Measurements from ENCODE around the gene TRMT112.

TRMT112 gene

DNA sequence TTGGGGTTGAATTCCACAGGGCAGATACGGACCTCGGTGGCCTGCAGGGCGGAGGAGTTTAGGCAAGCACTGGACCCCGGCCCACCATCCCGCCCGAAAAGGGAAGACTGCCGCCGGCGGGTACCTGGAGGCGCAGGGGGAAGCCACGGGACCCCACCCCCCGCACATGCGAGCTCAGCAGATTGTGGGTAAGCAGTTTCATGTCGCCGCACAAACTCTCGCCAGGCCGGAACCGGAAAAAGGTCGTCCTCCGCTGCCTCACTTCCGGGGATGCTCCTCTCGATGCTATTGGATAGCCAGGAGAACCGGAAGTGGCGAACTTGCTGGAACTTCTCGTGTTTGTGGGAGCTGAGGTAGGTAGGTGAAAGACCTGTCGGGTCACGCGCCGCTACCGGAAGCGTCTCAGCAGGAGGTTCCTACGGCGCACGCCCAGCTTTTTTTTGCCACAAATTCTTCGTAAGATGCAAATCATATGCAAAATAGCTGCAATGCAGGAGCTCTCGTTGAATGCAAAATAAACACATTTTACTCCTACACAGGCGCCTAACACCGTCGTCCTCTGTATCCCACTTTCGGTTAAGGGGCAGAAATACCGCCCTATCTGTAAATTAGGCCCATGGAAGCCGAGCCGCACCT lies at the start of gene TRMT112:
Gene TRMT112 (minus strand): TSS at position 235 of the 636 bp plus-strand sequence. CDS start 33 bp downstream, at position 202.
- DNase-seq (ENCODE audit: low spot score) = peak; percentile 82
- peak within 1 kb of the TSS; percentile 100 for H3K27ac ChIP-seq
- ChIA-PET POLR2A (ENCODE audit: low non-redundant PET) (interaction anchor here (0.5 to 2.8 kb wide), 10 partner anchors 8 to 76 kb away, joined by 3 to 19 read pairs (median 8); partner anchors contain the start of genes ESRRA, FKBP2 and RPS6KA4), CTCF (interaction anchor here (0.6 to 3.2 kb wide), 12 partner anchors 15 to 371 kb away, joined by 3 to 22 read pairs (median 4); partner anchors contain the start of gene CATSPERZ)
- TF ChIP-seq, protein P1, sequence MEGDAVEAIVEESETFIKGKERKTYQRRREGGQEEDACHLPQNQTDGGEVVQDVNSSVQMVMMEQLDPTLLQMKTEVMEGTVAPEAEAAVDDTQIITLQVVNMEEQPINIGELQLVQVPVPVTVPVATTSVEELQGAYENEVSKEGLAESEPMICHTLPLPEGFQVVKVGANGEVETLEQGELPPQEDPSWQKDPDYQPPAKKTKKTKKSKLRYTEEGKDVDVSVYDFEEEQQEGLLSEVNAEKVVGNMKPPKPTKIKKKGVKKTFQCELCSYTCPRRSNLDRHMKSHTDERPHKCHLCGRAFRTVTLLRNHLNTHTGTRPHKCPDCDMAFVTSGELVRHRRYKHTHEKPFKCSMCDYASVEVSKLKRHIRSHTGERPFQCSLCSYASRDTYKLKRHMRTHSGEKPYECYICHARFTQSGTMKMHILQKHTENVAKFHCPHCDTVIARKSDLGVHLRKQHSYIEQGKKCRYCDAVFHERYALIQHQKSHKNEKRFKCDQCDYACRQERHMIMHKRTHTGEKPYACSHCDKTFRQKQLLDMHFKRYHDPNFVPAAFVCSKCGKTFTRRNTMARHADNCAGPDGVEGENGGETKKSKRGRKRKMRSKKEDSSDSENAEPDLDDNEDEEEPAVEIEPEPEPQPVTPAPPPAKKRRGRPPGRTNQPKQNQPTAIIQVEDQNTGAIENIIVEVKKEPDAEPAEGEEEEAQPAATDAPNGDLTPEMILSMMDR (conservative IDR thresholded peaks at IDR 0.05; ENCODE audit: low read depth) = no peak

DNA sequence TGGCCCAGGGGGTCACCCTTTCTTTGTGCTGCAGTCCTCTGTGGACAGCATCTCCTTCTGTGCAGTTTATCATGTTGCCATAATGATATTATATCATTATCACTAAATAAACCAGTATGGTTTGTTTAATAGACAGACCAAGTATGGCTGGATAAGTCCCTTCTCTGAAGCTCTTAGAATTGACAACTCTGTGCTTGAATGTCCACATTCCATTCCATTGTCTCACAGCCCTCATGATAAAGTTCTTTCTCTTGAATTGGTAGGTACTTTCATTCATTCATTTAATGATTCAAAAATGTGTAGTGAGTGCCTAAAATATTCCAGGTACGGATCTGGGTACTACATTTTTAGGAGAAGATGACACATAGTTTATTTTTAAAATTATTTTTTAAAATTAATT lies 49.4 kb upstream of the TRMT112 start:
- no peak overlapping the region; the same call in 1 of the 2 replicates for H3K27ac ChIP-seq
- ChIA-PET CTCF (interaction anchor here (1.0 kb wide), 1 partner anchor 12 kb away, joined by 3 read pairs; no protein-coding TSS in a partner anchor), POLR2A (ENCODE audit: low non-redundant PET) (interaction anchor here (0.8 kb wide), 1 partner anchor 9 kb away, joined by 12 read pairs; no protein-coding TSS in a partner anchor)
- TF ChIP-seq, protein P1 (conservative IDR thresholded peaks at IDR 0.05; ENCODE audit: low read depth) = no peak
- DNase-seq (ENCODE audit: low spot score) = peak; percentile 57

DNA sequence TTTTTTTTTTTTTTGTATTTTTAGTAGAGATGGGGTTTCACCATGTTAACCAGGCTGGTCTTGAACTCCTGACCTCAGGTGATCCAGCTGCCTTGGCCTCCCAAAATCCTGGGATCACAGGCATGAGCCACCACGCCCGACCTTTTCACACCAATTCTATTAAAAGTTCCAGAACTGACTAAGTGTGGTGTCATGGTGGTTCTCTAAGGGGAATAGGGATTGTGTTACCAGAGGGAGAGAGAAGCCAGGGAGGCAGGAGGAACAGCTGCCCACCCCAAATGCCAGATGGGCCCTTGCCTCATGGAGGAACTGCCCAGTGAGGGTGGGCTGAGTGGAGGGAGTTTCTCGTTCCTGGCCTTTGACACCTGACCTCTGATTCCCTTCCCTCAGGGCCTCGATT lies 47.6 kb upstream of the TRMT112 start:
- CTCF ChIA-PET = no interaction called here
- no peak for DNase-seq (ENCODE audit: low spot score)

DNA sequence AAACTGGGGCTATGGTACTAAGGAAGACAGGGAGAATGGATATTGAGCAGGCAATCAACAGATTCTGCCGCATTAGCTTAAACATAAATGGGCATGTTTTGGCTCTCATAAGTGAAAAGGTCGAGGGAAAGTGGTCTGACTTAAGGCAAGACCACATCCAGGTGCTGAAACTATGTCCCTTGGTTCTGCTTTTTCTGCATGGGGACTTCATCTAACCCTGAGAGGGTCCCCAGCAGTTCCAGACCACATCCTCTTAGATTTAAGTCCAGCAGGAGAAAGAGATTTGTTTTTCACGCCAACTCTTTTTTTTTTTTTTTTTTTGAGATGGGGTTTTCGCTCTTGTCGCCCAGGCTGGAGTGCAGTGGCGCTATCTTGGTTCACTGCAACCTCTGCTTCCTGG lies 47.1 kb upstream of the TRMT112 start:
- TF ChIP-seq, protein P1 (conservative IDR thresholded peaks at IDR 0.05; ENCODE audit: low read depth) = no peak
- no peak for DNase-seq (ENCODE audit: low spot score)
- CTCF ChIA-PET = interaction anchor here (0.7 kb wide), 1 partner anchor 285 kb away, joined by 4 read pairs; no protein-coding TSS in a partner anchor
- peak overlapping the region; percentile 8; the same call in 1 of the 2 replicates for H3K27ac ChIP-seq
- POLR2A ChIA-PET (ENCODE audit: low non-redundant PET) = no interaction called here

More for the DNA sequence above, 47.6 kb upstream of the TRMT112 start:
- H3K27ac ChIP-seq = peak overlapping the region; percentile 8; the same call in 1 of the 2 replicates
- POLR2A ChIA-PET (ENCODE audit: low non-redundant PET) = no interaction called here
- TF ChIP-seq, protein P1 (conservative IDR thresholded peaks at IDR 0.05; ENCODE audit: low read depth) = no peak

DNA sequence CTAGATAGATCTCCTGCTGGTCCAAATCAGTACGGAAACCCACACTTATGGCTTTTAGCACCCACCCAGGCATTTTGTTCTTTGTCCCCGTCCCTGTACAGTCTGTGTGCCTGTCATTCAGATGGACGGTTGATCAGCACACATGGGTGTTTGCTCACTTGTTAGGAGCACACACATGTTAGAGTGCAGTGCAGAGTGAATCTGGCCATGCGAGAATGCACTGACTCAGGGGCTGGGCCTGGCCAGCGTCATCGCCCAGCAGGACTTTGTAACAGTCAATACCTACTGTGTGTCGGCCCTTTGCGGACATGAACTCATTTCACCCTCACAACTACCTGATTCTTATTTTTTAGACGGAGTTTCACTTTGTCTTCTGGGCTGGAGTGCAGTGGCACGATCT lies 45.0 kb upstream of the TRMT112 start:
- POLR2A ChIA-PET (ENCODE audit: low non-redundant PET) = no interaction called here
- DNase-seq (ENCODE audit: low spot score) = no peak
- CTCF ChIA-PET = interaction anchor here (1.1 to 2.0 kb wide), 2 partner anchors 45 to 87 kb away, joined by 3 to 4 read pairs; partner anchors contain the start of genes PRDX5 and TRMT112
- TF ChIP-seq, protein P1 (conservative IDR thresholded peaks at IDR 0.05; ENCODE audit: low read depth) = no peak
- peak overlapping the region; percentile 98 for H3K27ac ChIP-seq

DNA sequence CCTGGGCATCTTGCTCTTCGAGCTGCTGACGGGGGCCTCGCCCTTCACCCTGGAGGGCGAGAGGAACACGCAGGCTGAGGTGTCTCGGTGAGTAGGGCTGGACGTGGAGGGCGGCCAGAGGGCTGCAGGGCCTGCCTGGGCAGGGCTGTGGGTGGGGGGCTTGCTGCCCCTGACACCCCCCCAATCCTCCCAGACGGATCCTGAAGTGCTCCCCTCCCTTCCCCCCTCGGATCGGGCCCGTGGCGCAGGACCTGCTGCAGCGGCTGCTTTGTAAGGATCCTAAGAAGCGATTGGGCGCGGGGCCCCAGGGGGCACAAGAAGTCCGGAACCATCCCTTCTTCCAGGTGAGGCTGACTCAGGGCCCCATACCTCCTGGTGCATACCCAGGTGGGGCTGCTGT lies 44.3 kb upstream of the TRMT112 start:
- POLR2A ChIA-PET (ENCODE audit: low non-redundant PET) = no interaction called here
- no peak for DNase-seq (ENCODE audit: low spot score)
- TF ChIP-seq, protein P1 (conservative IDR thresholded peaks at IDR 0.05; ENCODE audit: low read depth) = no peak
- peak overlapping the region; percentile 98 for H3K27ac ChIP-seq
- CTCF ChIA-PET = interaction anchor here (0.5 kb wide), 1 partner anchor 197 kb away, joined by 4 read pairs; no protein-coding TSS in a partner anchor
